K562 (cell line): ENCODE measurements around the gene PDE6C. TPM values are rescaled to one million over a fixed set of nuclear protein-coding genes. Genes with fewer than 3 reads are reported as not detected.

ENCODE experiments used
- ATAC-seq: fragments of 200-7000 bp; cut with Tn5 transposase; 3 replicates; pipeline ENCODE4 v1.9.1; 2020; ENCODE audit warnings: moderate library complexity
- BruUV-seq: library from RNA; stranded (reverse); fragments of 400-500 nt; replicated peaks from 2 replicates; lab custom pipeline; 2021; lab: Mats Ljungman, UMichigan
- CTCF ChIA-PET: fragments of 300-600 bp; formaldehyde crosslinking; extraction: SDS; loops from one replicate; lab custom pipeline; 2021; ENCODE audit warnings: low intra/inter-chr PET ratio; lab: Yijun Ruan, JAX
- POLR2A ChIA-PET: fragments of 300-600, 350-650 bp; sonication (Branson Sonifier 250); formaldehyde crosslinking; extraction: SDS; loops from one replicate; lab custom pipeline; 2021; ENCODE audit warnings: antibody characterized with exemption, inconsistent platforms; lab: Yijun Ruan, JAX
- DNase-seq, 4 experiments: peaks; one replicate each; pipeline versions ENCODE4 v3.0.0 to v3.0.0-alpha.2; 2011 to 2018; ENCODE audit warnings: low spot score in 3 of 4, mixed read lengths in 3 of 4; ENCODE audit errors: extremely low read depth in 1 of 4
- FAIRE-seq: peaks from 2 replicates; lab custom pipeline; 2011; peaks lifted over from hg19 to GRCh38; lab: Jason Lieb, UNC
- H2AFZ ChIP-seq: 2 replicates; pipeline ENCODE4 v1.6.0; 2011; ENCODE audit warnings: low read depth, low read length, control low read depth, inconsistent platforms
- H3K27ac ChIP-seq: fragments of 200-600 bp; 3 replicates; pipeline ENCODE4 v1.8.0; 2011; ENCODE audit warnings: low read depth, mild to moderate bottlenecking, control low read depth, inconsistent platforms, low read length, moderate library complexity, mixed read lengths; ENCODE audit errors: extremely low read depth
- H3K27me3 ChIP-seq, 2 experiments: fragments of 300-600 bp in 1 of 2; 2 replicates in 1 of 2; 3 replicates in 1 of 2; pipeline versions ENCODE4 v1.6.0 to v1.8.0; 2011; ENCODE audit warnings: inconsistent platforms in 2 of 2, low read length in 2 of 2, mild to moderate bottlenecking in 1 of 2, mixed read lengths in 1 of 2, moderate library complexity in 1 of 2; ENCODE audit not compliant: control insufficient read depth in 2 of 2, insufficient read depth in 2 of 2
- H3K36me3 ChIP-seq: fragments of 300-600 bp; 3 replicates; pipeline ENCODE4 v1.8.0; 2011; ENCODE audit warnings: mild to moderate bottlenecking, low read length, inconsistent platforms; ENCODE audit not compliant: control insufficient read depth, insufficient read depth
- H3K4me1 ChIP-seq, 2 experiments: fragments of 200-600 bp in 1 of 2; replicated peaks in 1 of 2; 2 replicates in 1 of 2; 3 replicates in 1 of 2; pipeline versions ENCODE4 v1.5.1 to v1.8.0; 2011; ENCODE audit warnings: inconsistent platforms in 2 of 2, low read length in 2 of 2, mild to moderate bottlenecking in 1 of 2, mixed read lengths in 1 of 2, moderate library complexity in 1 of 2; ENCODE audit not compliant: control insufficient read depth in 2 of 2, insufficient read depth in 2 of 2
- H3K4me2 ChIP-seq: 2 replicates; pipeline ENCODE4 v1.6.1; 2011; ENCODE audit warnings: low read length, control low read depth, inconsistent platforms, mixed read lengths; ENCODE audit not compliant: insufficient read depth
- H3K4me3 ChIP-seq: fragments of 200-600 bp; sonication (generic), shearing (Covaris generic); 2 replicates; pipeline ENCODE4 v1.5.1; 2016; ENCODE audit warnings: control low read depth, inconsistent platforms
- H3K79me2 ChIP-seq: fragments of 200-600 bp; 3 replicates; pipeline ENCODE4 v1.8.0; 2011; ENCODE audit warnings: low read length, inconsistent platforms; ENCODE audit not compliant: control insufficient read depth, insufficient read depth
- H3K9ac ChIP-seq, 2 experiments: 2 replicates each; pipeline versions ENCODE4 v1.6.0 to v1.6.1; 2011; ENCODE audit warnings: low read depth in 2 of 2, low read length in 2 of 2, control low read depth in 1 of 2, inconsistent platforms in 1 of 2, mild to moderate bottlenecking in 1 of 2, mixed read lengths in 1 of 2; ENCODE audit not compliant: insufficient read depth in 1 of 2
- H3K9me1 ChIP-seq: one replicate; pipeline ENCODE4 v1.6.0; 2011; ENCODE audit warnings: inconsistent platforms, mild to moderate bottlenecking, low read length, moderate library complexity; ENCODE audit not compliant: control insufficient read depth, insufficient read depth
- H3K9me3 ChIP-seq: replicated peaks from 2 replicates; pipeline ENCODE4 v1.5.1; 2011; ENCODE audit warnings: low read depth, low read length, inconsistent platforms; ENCODE audit not compliant: control insufficient read depth, insufficient read depth
- H4K20me1 ChIP-seq: replicated peaks from 2 replicates; pipeline ENCODE4 v1.6.1; 2011; ENCODE audit warnings: low read length, inconsistent platforms, mixed read lengths; ENCODE audit not compliant: control insufficient read depth, insufficient read depth
- ETS2 ChIP-seq: IDR thresholded peaks from 2 replicates; pipeline ENCODE4 v1.6.1; 2016; ENCODE audit warnings: borderline replicate concordance, missing genetic modification characterization, mild to moderate bottlenecking, moderate library complexity, missing compliant biosample characterization; ENCODE audit not compliant: poor library complexity, severe bottlenecking
- GABPB2 ChIP-seq: fragments of 250-450 bp; sonication (Bioruptor Pico); conservative IDR thresholded peaks from 2 replicates; pipeline ENCODE4 v1.5.1; 2021; ENCODE audit warnings: mild to moderate bottlenecking
- MCM5 ChIP-seq: fragments of 450-650 bp; IDR thresholded peaks from 2 replicates; pipeline ENCODE4 v1.6.1; 2016; ENCODE audit warnings: low read depth
- NCOR1 ChIP-seq: fragments of 450-650 bp; IDR thresholded peaks from 2 replicates; pipeline ENCODE4 v1.6.1; 2016; ENCODE audit warnings: mild to moderate bottlenecking, moderate library complexity
- RB1 ChIP-seq: fragments of 450-650 bp; IDR thresholded peaks from 2 replicates; pipeline ENCODE4 v1.6.1; 2017; ENCODE audit warnings: low read depth, mild to moderate bottlenecking
- RBBP5 ChIP-seq: fragments of 200-600 bp; sonication (generic); IDR thresholded peaks from 2 replicates; pipeline ENCODE4 v1.6.1; 2012; ENCODE audit warnings: borderline replicate concordance, mild to moderate bottlenecking, low read length, control low read depth, inconsistent platforms; ENCODE audit not compliant: insufficient read depth, poor library complexity, severe bottlenecking
- SOX6 ChIP-seq: fragments of 450-650 bp; IDR thresholded peaks from 2 replicates; pipeline ENCODE4 v1.6.1; 2014; ENCODE audit warnings: mild to moderate bottlenecking
- SRF ChIP-seq, 2 experiments: fragments of 250-450, 450-650 bp in 1 of 2; sonication (Bioruptor Pico) in 1 of 2; sonication (generic) in 1 of 2; formaldehyde crosslinking; IDR thresholded peaks; 2 replicates each; pipeline versions ENCODE4 v1.5.0 to v1.5.1; 2020 to 2022; ENCODE audit warnings: mild to moderate bottlenecking in 1 of 2, missing genetic modification reagents in 1 of 2
- THRAP3 ChIP-seq: fragments of 450-650 bp; IDR thresholded peaks from 2 replicates; pipeline ENCODE4 v1.6.1; 2016; ENCODE audit warnings: mild to moderate bottlenecking, inconsistent platforms, borderline replicate concordance
- ZBTB49 ChIP-seq: sonication (generic); formaldehyde crosslinking; IDR thresholded peaks from 2 replicates; pipeline ENCODE4 v1.8.0; 2022; ENCODE audit warnings: missing genetic modification reagents, mild to moderate bottlenecking, borderline replicate concordance
- ZNF511 ChIP-seq: sonication (generic); formaldehyde crosslinking; IDR thresholded peaks from 2 replicates; pipeline ENCODE4 v1.8.0; 2022; ENCODE audit warnings: mild to moderate bottlenecking, missing genetic modification reagents
- ZNF668 ChIP-seq: fragments of 250-450 bp; sonication (Bioruptor Pico); IDR thresholded peaks from 2 replicates; pipeline ENCODE4 v1.8.0; 2022; ENCODE audit warnings: mild to moderate bottlenecking, inconsistent platforms
- ZNF695 ChIP-seq: fragments of 450-650 bp; formaldehyde crosslinking; IDR thresholded peaks from 2 replicates; pipeline ENCODE4 v1.4.0; 2020; ENCODE audit warnings: mild to moderate bottlenecking, moderate library complexity
- WGBS: fragments of 100-300 bp; shearing (Covaris generic); methylation state at CpG from one replicate; pipeline ENCODE4 v1.1.6; 2016; ENCODE audit warnings: low coverage, mixed read lengths; ENCODE audit not compliant: insufficient coverage; ENCODE audit errors: missing lambda C conversion rate; 5-methylcytosine and 5-hydroxymethylcytosine counted together
- in situ Hi-C: fragments of 300-500 bp; cut with MboI; formaldehyde crosslinking; loops from 4 replicates; pipeline ENCODE4 v1.15.0; 2018; ENCODE audit warnings: inconsistent platforms, mixed read lengths
- intact Hi-C: fragments of 100-400 bp; cut with micrococcal nuclease; formaldehyde crosslinking; loops from 2 replicates; pipeline ENCODE4 v1.14.2; 2022
- polyA plus RNA-seq, 8 experiments: library from polyadenylated mRNA; depleted of rRNA in 4 of 8; stranded (reverse) in 5 of 8; unstranded in 3 of 8; fragments of >200 nt; fragmentation: Nextera tagmentation in 2 of 8; fragmentation: Illumina TruSeq in 1 of 8; extraction: Ambion mirVana in 2 of 8; extraction: Trizol in 1 of 8; gene quantifications; 2 replicates each; pipeline versions ENCODE4 v1.2.1 to v1.2.3, GENCODE V29; 2011 to 2014; ENCODE audit warnings: inconsistent platforms in 1 of 8, missing spikeins in 1 of 8
- total RNA-seq, 7 experiments: library from RNA; depleted of rRNA in 6 of 7; stranded (reverse); fragments of >200 nt in 6 of 7; fragmentation: Illumina TruSeq in 2 of 7; extraction: Trizol in 2 of 7; gene quantifications; 2 replicates each; pipeline versions ENCODE4 v1.2.1 to v1.2.3, GENCODE V29; 2011 to 2021; ENCODE audit warnings: low replicate concordance in 1 of 7

PDE6C gene
- total and polyA plus RNA-seq, 9 of the 15 experiments (the other 6 are each of a cell fraction or from before 2014, with no cell fraction given), result not detected

GRCh38 chr10:93570383-93570782, 42.0 kb upstream of the PDE6C start:
- TF ChIP-seq THRAP3, result no peak
- no peak for TF ChIP-seq RB1
- TF ChIP-seq MCM5, result no peak
- no peak for TF ChIP-seq ZNF511 (CRISPR knock-in tag)
- TF ChIP-seq ZNF668 (CRISPR knock-in tag), result no peak
- BruUV-seq, result no TSS peak

GRCh38 chr10:93572606-93573005, 39.7 kb upstream of the PDE6C start:
- no peaks in the 10 kb centered on the region for H3K79me2 ChIP-seq
- no peak overlapping the region for H3K4me2 ChIP-seq
- H3K9me1 ChIP-seq, result no peaks in the 10 kb centered on the region
- no TSS peak for BruUV-seq
- H3K27ac ChIP-seq, result no peak overlapping the region
- no peak for DNase-seq
- H3K9me3 ChIP-seq, result no peaks in the 10 kb centered on the region
- in situ Hi-C loops, result no loop called here
- ATAC-seq, result no peak
- POLR2A ChIA-PET, result no interaction called here
- intact Hi-C loops, result no loop called here
- H3K27me3 ChIP-seq, result peaks cover 9 to 40% of the 10 kb centered on the region in 2 experiments; a peak in 3 of 5 replicates
- H4K20me1 ChIP-seq, result no peaks in the 10 kb centered on the region
- 5% methylated on average over 2 of the region's 2 CpGs for WGBS
- H3K36me3 ChIP-seq, result no peaks in the 10 kb centered on the region
- no peak overlapping the region for H3K9ac ChIP-seq
- H3K4me1 ChIP-seq, result no peaks in the 10 kb centered on the region
- no peak for FAIRE-seq
- no peak overlapping the region for H2AFZ ChIP-seq
- H3K4me3 ChIP-seq, result no peak overlapping the region
- CTCF ChIA-PET, result no interaction called here
- no peak for TF ChIP-seq GABPB2 (CRISPR knock-in tag)
- no peak for TF ChIP-seq SOX6
- no peak for TF ChIP-seq NCOR1
- no peak for TF ChIP-seq SRF (CRISPR knock-in tag; IDR thresholded peaks at IDR 0.05)
- no peak for TF ChIP-seq ETS2 (tag)
- TF ChIP-seq RBBP5, result no peak
- no peak for TF ChIP-seq ZNF695 (CRISPR knock-in tag)
- no peak for TF ChIP-seq ZBTB49 (CRISPR knock-in tag)

More at GRCh38 chr10:93570383-93570782, 42.0 kb upstream of the PDE6C start:
- DNase-seq (no peak), ATAC-seq (no peak), FAIRE-seq (no peak)
- H4K20me1 ChIP-seq, result no peaks in the 10 kb centered on the region
- in situ Hi-C loops, result no loop called here
- no peak overlapping the region for H3K4me3 ChIP-seq
- ChIA-PET CTCF (no interaction called here), POLR2A (no interaction called here)
- H3K4me1 ChIP-seq, result peaks cover 0 to 7% of the 10 kb centered on the region in 2 experiments; a peak in 2 of 5 replicates
- no peaks in the 10 kb centered on the region for H3K9me3 ChIP-seq
- no peak overlapping the region for H2AFZ ChIP-seq
- no peaks in the 10 kb centered on the region for H3K9me1 ChIP-seq
- intact Hi-C loops, result no loop called here
- no peak overlapping the region for H3K27ac ChIP-seq
- no peak overlapping the region for H3K4me2 ChIP-seq
- 0% methylated on average over 3 of the region's 3 CpGs for WGBS
- no peaks in the 10 kb centered on the region for H3K36me3 ChIP-seq
- no peak overlapping the region for H3K9ac ChIP-seq
- H3K79me2 ChIP-seq, result no peaks in the 10 kb centered on the region
- peaks cover 9 to 49% of the 10 kb centered on the region in 2 experiments; a peak in 4 of 5 replicates for H3K27me3 ChIP-seq
